GM19397 (cell line): Measurements from ENCODE around the gene BPTF.
"Not testable (repeated sequence)": the region's sequence is repeated elsewhere in the genome, so short reads cannot be mapped to it uniquely, and the experiment has no call there.

Experiments used
- ATAC-seq: cut with Tn5 transposase; IDR thresholded peaks from one replicate; pipeline ENCODE4 v1.9.1; 2021; ENCODE audit warnings: mild to moderate bottlenecking, moderate library complexity; ENCODE audit not compliant: unreplicated experiment

BPTF gene

GRCh38 chr17:67998466-67998865, 173.2 kb downstream of the BPTF start:
- ATAC-seq, result no peak

- no peak for ATAC-seq
Measured at GRCh38 chr17:67999291-67999911, 174.1 kb downstream of the BPTF start.

GRCh38 chr17:68004201-68004600, 178.9 kb downstream of the BPTF start:
- ATAC-seq, result no peak

GRCh38 chr17:68006797-68007196, 181.5 kb downstream of the BPTF start:
- no peak for ATAC-seq

- ATAC-seq, result no peak
Measured at GRCh38 chr17:68011199-68011665, 185.9 kb downstream of the BPTF start.

GRCh38 chr17:68013385-68013784, 188.1 kb downstream of the BPTF start:
- no peak for ATAC-seq

GRCh38 chr17:68015081-68015723, 189.9 kb downstream of the BPTF start:
- ATAC-seq, result no peak

GRCh38 chr17:68016838-68017237, 191.5 kb downstream of the BPTF start:
- ATAC-seq, result no peak

- ATAC-seq, result not testable (repeated sequence)
Measured at GRCh38 chr17:68018493-68018892, 193.2 kb downstream of the BPTF start.

- ATAC-seq, result no peak
Measured at GRCh38 chr17:68019336-68019674, 194.0 kb downstream of the BPTF start.

GRCh38 chr17:68019675-68020408, 194.5 kb downstream of the BPTF start:
- peak; percentile 97 for ATAC-seq

- no peak for ATAC-seq
Measured at GRCh38 chr17:68020409-68020756, 195.1 kb downstream of the BPTF start.

GRCh38 chr17:68020791-68021190, 195.5 kb downstream of the BPTF start:
- ATAC-seq, result not testable (repeated sequence)

GRCh38 chr17:68021963-68022362, 196.7 kb downstream of the BPTF start:
- ATAC-seq, result no peak

- not testable (repeated sequence) for ATAC-seq
Measured at GRCh38 chr17:68022547-68022946, 197.2 kb downstream of the BPTF start.

GRCh38 chr17:68029512-68030215, 204.4 kb downstream of the BPTF start:
- ATAC-seq, result no peak
